ENCODE results near the gene ACTG1. TPM values are rescaled to one million over a fixed set of nuclear protein-coding genes. Genes with fewer than 3 reads are reported as not detected.
A peak's percentile ranks its signal among the peaks of the same experiment; 100 is the strongest.

Gene ACTG1
- polyA plus RNA-seq, 3 donors from 2014 or later, result 1,637 to 3,074 (median 2,788) TPM

GRCh38 chr17:81550830-81551457, 38.3 kb upstream of the ACTG1 start:
- no peaks in the 10 kb centered on the region for H3K9me3 Mint-ChIP-seq
- peaks cover 33 to 35% of the 10 kb centered on the region in 2 donors for H3K4me1 Mint-ChIP-seq
- H3K27ac Mint-ChIP-seq, result peak overlapping the region in 4 of 6 donors; percentile 23 to 73 (median 49)
- peak overlapping the region; percentile 81 to 86 (median 82) for H3K4me3 Mint-ChIP-seq
- H3K27me3 Mint-ChIP-seq (ENCODE audit: low read depth in 3 of 3), result peaks cover 5 to 18% (median 7%) of the 10 kb centered on the region in 3 donors
- DNase-seq, result no peak
- H3K36me3 Mint-ChIP-seq, result peaks cover 0 to 7% (median 0%) of the 10 kb centered on the region in 3 donors

GRCh38 chr17:81550285-81550684, 37.7 kb upstream of the ACTG1 start:
- Mint-ChIP-seq H3K4me3 (peak overlapping the region; percentile 62 to 86 (median 81)), H3K4me1 (peaks cover 33 to 34% of the 10 kb centered on the region in 2 donors), H3K27ac (no peak overlapping the region), H3K27me3 (ENCODE audit: low read depth in 3 of 3) (peaks cover 5 to 18% (median 7%) of the 10 kb centered on the region in 3 donors), H3K9me3 (no peaks in the 10 kb centered on the region), H3K36me3 (peaks cover 0 to 7% (median 0%) of the 10 kb centered on the region in 3 donors)
- no peak for DNase-seq

- peaks cover 0 to 7% (median 0%) of the 10 kb centered on the region in 3 donors for H3K36me3 Mint-ChIP-seq
- DNase-seq, result no peak
- H3K9me3 Mint-ChIP-seq, result no peaks in the 10 kb centered on the region
- H3K4me3 Mint-ChIP-seq, result peak overlapping the region; percentile 45 to 86 (median 81)
- peak overlapping the region in 2 of 6 donors; percentile 5 to 74 for H3K27ac Mint-ChIP-seq
- H3K27me3 Mint-ChIP-seq (ENCODE audit: low read depth in 3 of 3), result peaks cover 5 to 18% (median 6%) of the 10 kb centered on the region in 3 donors
- peaks cover 33 to 34% of the 10 kb centered on the region in 2 donors for H3K4me1 Mint-ChIP-seq
Measured at GRCh38 chr17:81549826-81550225, 37.2 kb upstream of the ACTG1 start.

- Mint-ChIP-seq H3K27me3 (ENCODE audit: low read depth in 3 of 3) (peaks cover 6 to 18% (median 6%) of the 10 kb centered on the region in 3 donors), H3K27ac (no peak overlapping the region), H3K9me3 (no peaks in the 10 kb centered on the region), H3K4me1 (peaks cover 29 to 30% of the 10 kb centered on the region in 2 donors), H3K36me3 (peaks cover 0 to 7% (median 0%) of the 10 kb centered on the region in 3 donors), H3K4me3 (peak overlapping the region in 3 of 5 donors; percentile 27 to 86 (median 54))
- DNase-seq, result no peak
Measured at GRCh38 chr17:81549031-81549557, 36.5 kb upstream of the ACTG1 start.

GRCh38 chr17:81547614-81547982, 35.0 kb upstream of the ACTG1 start:
- Mint-ChIP-seq H3K4me1 (peaks cover 16% of the 10 kb centered on the region in 2 donors), H3K9me3 (no peaks in the 10 kb centered on the region), H3K4me3 (no peak overlapping the region), H3K27me3 (ENCODE audit: low read depth in 3 of 3) (peaks cover 3 to 9% (median 6%) of the 10 kb centered on the region in 3 donors), H3K27ac (no peak overlapping the region), H3K36me3 (peaks cover 0 to 12% (median 0%) of the 10 kb centered on the region in 3 donors)
- DNase-seq, result no peak

GRCh38 chr17:81546906-81547613, 34.5 kb upstream of the ACTG1 start:
- H3K4me1 Mint-ChIP-seq, result peaks cover 16% of the 10 kb centered on the region in 2 donors
- DNase-seq, result no peak
- H3K4me3 Mint-ChIP-seq, result no peak overlapping the region
- H3K27ac Mint-ChIP-seq, result no peak overlapping the region
- peaks cover 0 to 12% (median 0%) of the 10 kb centered on the region in 3 donors for H3K36me3 Mint-ChIP-seq
- H3K27me3 Mint-ChIP-seq (ENCODE audit: low read depth in 3 of 3), result peaks cover 3 to 9% (median 6%) of the 10 kb centered on the region in 3 donors
- no peaks in the 10 kb centered on the region for H3K9me3 Mint-ChIP-seq

- Mint-ChIP-seq H3K9me3 (no peaks in the 10 kb centered on the region), H3K4me3 (no peak overlapping the region), H3K4me1 (peaks cover 8 to 9% of the 10 kb centered on the region in 2 donors), H3K27me3 (ENCODE audit: low read depth in 3 of 3) (peaks cover 2 to 4% (median 3%) of the 10 kb centered on the region in 3 donors), H3K27ac (no peak overlapping the region), H3K36me3 (peaks cover 0 to 12% (median 0%) of the 10 kb centered on the region in 3 donors)
- no peak for DNase-seq
Measured at GRCh38 chr17:81545160-81545949, 32.8 kb upstream of the ACTG1 start.

- DNase-seq, result no peak
- H3K27me3 Mint-ChIP-seq (ENCODE audit: low read depth in 3 of 3), result peaks cover 0 to 2% (median under 1%) of the 10 kb centered on the region in 3 donors
- no peaks in the 10 kb centered on the region for H3K9me3 Mint-ChIP-seq
- H3K4me3 Mint-ChIP-seq, result no peak overlapping the region
- H3K27ac Mint-ChIP-seq, result no peak overlapping the region
- H3K36me3 Mint-ChIP-seq, result peaks cover 0 to 6% (median 0%) of the 10 kb centered on the region in 3 donors
- peaks cover 1 to 2% of the 10 kb centered on the region in 2 donors for H3K4me1 Mint-ChIP-seq
Measured at GRCh38 chr17:81544281-81544974, 31.8 kb upstream of the ACTG1 start.

GRCh38 chr17:81543756-81544155, 31.2 kb upstream of the ACTG1 start:
- no peak for DNase-seq
- Mint-ChIP-seq H3K9me3 (no peaks in the 10 kb centered on the region), H3K4me3 (no peak overlapping the region), H3K36me3 (peaks cover 0 to 5% (median 0%) of the 10 kb centered on the region in 3 donors), H3K4me1 (no peaks in the 10 kb centered on the region), H3K27ac (no peak overlapping the region), H3K27me3 (ENCODE audit: low read depth in 3 of 3) (peaks cover 0 to 2% (median 0%) of the 10 kb centered on the region in 3 donors)

- no peak overlapping the region for H3K27ac Mint-ChIP-seq
- no peak for DNase-seq
- H3K27me3 Mint-ChIP-seq (ENCODE audit: low read depth in 3 of 3), result peaks cover 0 to 2% (median 0%) of the 10 kb centered on the region in 3 donors
- H3K9me3 Mint-ChIP-seq, result no peaks in the 10 kb centered on the region
- no peaks in the 10 kb centered on the region for H3K4me1 Mint-ChIP-seq
- H3K4me3 Mint-ChIP-seq, result no peak overlapping the region
- peaks cover 0 to 5% (median 0%) of the 10 kb centered on the region in 3 donors for H3K36me3 Mint-ChIP-seq
Measured at GRCh38 chr17:81543339-81543675, 30.7 kb upstream of the ACTG1 start.

- no peak overlapping the region for H3K27ac Mint-ChIP-seq
- no peak for DNase-seq
- H3K4me3 Mint-ChIP-seq, result no peak overlapping the region
- peaks cover 0 to 6% (median 2%) of the 10 kb centered on the region in 3 donors for H3K27me3 Mint-ChIP-seq (ENCODE audit: low read depth in 3 of 3)
- peaks cover 0 to 5% (median 4%) of the 10 kb centered on the region in 3 donors for H3K36me3 Mint-ChIP-seq
- no peaks in the 10 kb centered on the region for H3K4me1 Mint-ChIP-seq
- H3K9me3 Mint-ChIP-seq, result no peaks in the 10 kb centered on the region
Measured at GRCh38 chr17:81542431-81543338, 30.1 kb upstream of the ACTG1 start.

- H3K27ac Mint-ChIP-seq, result no peak overlapping the region
- peaks cover 0 to 6% (median 2%) of the 10 kb centered on the region in 3 donors for H3K27me3 Mint-ChIP-seq (ENCODE audit: low read depth in 3 of 3)
- peaks cover 0 to 5% (median 4%) of the 10 kb centered on the region in 3 donors for H3K36me3 Mint-ChIP-seq
- no peaks in the 10 kb centered on the region for H3K4me1 Mint-ChIP-seq
- H3K4me3 Mint-ChIP-seq, result no peak overlapping the region
- DNase-seq, result no peak
- no peaks in the 10 kb centered on the region for H3K9me3 Mint-ChIP-seq
Measured at GRCh38 chr17:81541123-81541522, 28.5 kb upstream of the ACTG1 start.

Measured in immature natural killer cell (primary cell).